OCI-LY3 (cell line): ENCODE measurements around the gene IGFLR1.

Experiments used
- H2AFZ ChIP-seq: fragments of 200-600, 300-600 bp; shearing (Covaris generic); 2 replicates; pipeline ENCODE4 v1.6.0; 2014; ENCODE audit warnings: antibody characterized with exemption, low read depth, low read length
- H3K27ac ChIP-seq: fragments of 200-600, 300-600 bp; sonication (generic); 2 replicates; pipeline ENCODE4 v1.5.1; 2014; ENCODE audit warnings: mild to moderate bottlenecking, low read length, moderate library complexity, mixed read lengths
- H3K27me3 ChIP-seq: fragments of 200-600, 300-600 bp; sonication (generic); 2 replicates; pipeline ENCODE4 v1.6.1; 2014; ENCODE audit warnings: low read depth, low read length, mixed read lengths
- H3K36me3 ChIP-seq: fragments of 200-600, 300-600 bp; sonication (generic); replicated peaks from 2 replicates; pipeline ENCODE3; 2014; ENCODE audit warnings: low read depth, low read length, mixed read lengths
- H3K4me1 ChIP-seq: fragments of 300-600, 200-600 bp; sonication (generic); 2 replicates; pipeline ENCODE4 v1.6.1; 2014; ENCODE audit warnings: low read length, mixed read lengths
- H3K4me2 ChIP-seq: fragments of 200-600, 300-600 bp; sonication (generic); 2 replicates; pipeline ENCODE4 v1.6.1; 2014; ENCODE audit warnings: low read length, mixed read lengths
- H3K4me3 ChIP-seq: fragments of 300-600, 200-600 bp; sonication (generic); 2 replicates; pipeline ENCODE4 v1.5.1; 2014; ENCODE audit warnings: antibody characterized with exemption, mild to moderate bottlenecking, low read length, moderate library complexity
- H3K79me2 ChIP-seq: fragments of 300-600, 200-600 bp; shearing (Covaris generic); 2 replicates; pipeline ENCODE4 v1.6.1; 2014; ENCODE audit warnings: mild to moderate bottlenecking, low read length, mixed read lengths
- H3K9ac ChIP-seq: fragments of 300-600, 200-600 bp; shearing (Covaris generic); 2 replicates; pipeline ENCODE4 v1.6.0; 2014; ENCODE audit warnings: mild to moderate bottlenecking, low read length, moderate library complexity
- H3K9me3 ChIP-seq: fragments of 200-600, 300-600 bp; shearing (Covaris generic); 2 replicates; pipeline ENCODE4 v1.6.1; 2014; ENCODE audit warnings: low read length, mixed read lengths; ENCODE audit not compliant: insufficient read depth
- H4K20me1 ChIP-seq: fragments of 200-600, 300-600 bp; sonication (generic); 2 replicates; pipeline ENCODE4 v1.6.1; 2016; ENCODE audit warnings: low read length, mixed read lengths; ENCODE audit not compliant: insufficient read depth
- EZH2phosphoT487 ChIP-seq: fragments of 200-600 bp; shearing (Covaris generic); IDR thresholded peaks from 2 replicates; pipeline ENCODE4 v1.6.1; 2018; ENCODE audit warnings: antibody characterized with exemption, mixed run types, low read depth
- TF ChIP-seq, protein P1 (sequence below): fragments of 200-600, 300-600 bp; sonication (generic); IDR thresholded peaks from 2 replicates; pipeline ENCODE4 v1.5.1; 2014; ENCODE audit warnings: antibody characterized with exemption, low read length, low read depth

The IGFLR1 gene

DNA sequence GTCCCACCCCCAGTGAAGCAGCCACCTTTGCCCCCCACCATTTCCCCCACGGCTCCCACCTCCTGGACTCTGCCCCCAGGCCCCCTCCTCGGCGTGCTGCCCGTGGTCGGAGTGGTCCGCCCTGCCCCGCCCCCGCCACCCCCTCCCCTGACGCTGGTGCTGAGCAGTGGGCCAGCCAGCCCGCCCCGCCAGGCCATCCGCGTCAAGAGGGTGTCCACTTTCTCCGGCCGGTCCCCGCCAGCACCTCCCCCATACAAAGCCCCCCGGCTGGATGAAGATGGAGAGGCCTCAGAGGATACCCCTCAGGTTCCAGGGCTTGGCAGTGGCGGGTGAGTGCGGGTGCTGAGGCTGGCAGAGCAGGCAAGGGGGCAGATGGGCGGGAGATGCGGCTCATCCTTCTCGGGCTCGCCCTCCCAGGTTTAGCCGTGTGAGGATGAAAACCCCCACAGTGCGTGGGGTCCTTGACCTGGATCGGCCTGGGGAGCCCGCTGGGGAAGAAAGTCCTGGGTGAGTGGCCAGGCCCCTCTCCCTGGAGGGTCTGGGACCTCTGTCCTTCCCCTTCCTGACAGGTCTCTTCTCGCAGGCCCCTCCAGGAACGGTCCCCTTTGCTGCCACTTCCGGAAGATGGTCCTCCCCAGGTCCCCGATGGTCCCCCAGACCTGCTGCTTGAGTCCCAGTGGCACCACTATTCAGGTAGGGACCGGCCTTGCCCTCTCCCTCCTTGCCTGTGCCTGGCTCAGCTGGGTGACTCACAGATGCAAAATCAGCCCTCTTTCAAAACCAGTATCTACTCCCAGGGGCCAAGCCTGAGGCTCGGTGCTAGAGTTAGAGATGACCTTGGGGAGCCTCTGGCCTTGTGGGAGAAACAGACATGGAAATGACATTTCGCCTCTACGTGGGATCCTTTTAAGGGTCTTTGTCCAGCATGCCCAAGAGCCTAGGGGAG lies 8.8 kb downstream of the IGFLR1 start:
- Histone ChIP-seq H3K9me3 (no peaks in the 10 kb centered on the region), H4K20me1 (no peaks in the 10 kb centered on the region; the same call in 1 of the 2 replicates), H2AFZ (no peak overlapping the region), H3K9ac (no peak overlapping the region), H3K4me3 (no peak overlapping the region), H3K79me2 (no peaks in the 10 kb centered on the region), H3K4me2 (no peak overlapping the region), H3K36me3 (peaks cover 67% of the 10 kb centered on the region), H3K4me1 (no peaks in the 10 kb centered on the region), H3K27me3 (no peaks in the 10 kb centered on the region), H3K27ac (no peak overlapping the region)
- TF ChIP-seq EZH2phosphoT487, result no peak

DNA sequence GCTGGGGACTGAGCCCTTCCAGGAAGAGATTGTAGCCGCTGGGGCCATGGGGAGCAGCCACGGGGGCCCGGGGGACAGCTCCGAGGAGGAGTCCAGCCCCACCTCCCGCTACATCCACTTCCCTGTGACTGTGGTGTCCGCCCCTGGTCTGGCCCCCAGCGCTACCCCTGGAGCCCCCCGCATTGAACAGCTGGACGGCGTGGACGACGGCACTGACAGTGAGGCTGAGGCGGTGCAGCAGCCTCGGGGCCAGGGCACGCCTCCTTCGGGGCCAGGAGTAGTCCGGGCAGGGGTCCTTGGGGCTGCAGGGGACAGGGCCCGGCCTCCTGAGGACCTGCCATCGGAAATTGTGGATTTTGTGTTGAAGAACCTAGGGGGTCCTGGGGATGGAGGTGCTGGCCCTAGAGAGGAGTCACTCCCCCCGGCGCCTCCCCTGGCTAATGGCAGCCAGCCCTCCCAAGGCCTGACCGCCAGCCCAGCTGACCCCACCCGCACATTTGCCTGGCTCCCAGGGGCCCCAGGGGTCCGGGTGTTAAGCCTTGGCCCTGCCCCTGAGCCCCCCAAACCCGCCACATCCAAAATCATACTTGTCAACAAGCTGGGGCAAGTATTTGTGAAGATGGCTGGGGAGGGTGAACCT lies 9.6 kb downstream of the IGFLR1 start:
- Histone ChIP-seq H3K27ac (no peak overlapping the region), H2AFZ (no peak overlapping the region), H3K4me3 (no peak overlapping the region), H3K36me3 (peaks cover 66% of the 10 kb centered on the region), H3K4me2 (no peak overlapping the region), H3K9ac (no peak overlapping the region), H3K27me3 (no peaks in the 10 kb centered on the region), H3K79me2 (no peaks in the 10 kb centered on the region), H4K20me1 (no peaks in the 10 kb centered on the region; the same call in 1 of the 2 replicates), H3K4me1 (no peaks in the 10 kb centered on the region), H3K9me3 (no peaks in the 10 kb centered on the region)
- TF ChIP-seq, protein P1, sequence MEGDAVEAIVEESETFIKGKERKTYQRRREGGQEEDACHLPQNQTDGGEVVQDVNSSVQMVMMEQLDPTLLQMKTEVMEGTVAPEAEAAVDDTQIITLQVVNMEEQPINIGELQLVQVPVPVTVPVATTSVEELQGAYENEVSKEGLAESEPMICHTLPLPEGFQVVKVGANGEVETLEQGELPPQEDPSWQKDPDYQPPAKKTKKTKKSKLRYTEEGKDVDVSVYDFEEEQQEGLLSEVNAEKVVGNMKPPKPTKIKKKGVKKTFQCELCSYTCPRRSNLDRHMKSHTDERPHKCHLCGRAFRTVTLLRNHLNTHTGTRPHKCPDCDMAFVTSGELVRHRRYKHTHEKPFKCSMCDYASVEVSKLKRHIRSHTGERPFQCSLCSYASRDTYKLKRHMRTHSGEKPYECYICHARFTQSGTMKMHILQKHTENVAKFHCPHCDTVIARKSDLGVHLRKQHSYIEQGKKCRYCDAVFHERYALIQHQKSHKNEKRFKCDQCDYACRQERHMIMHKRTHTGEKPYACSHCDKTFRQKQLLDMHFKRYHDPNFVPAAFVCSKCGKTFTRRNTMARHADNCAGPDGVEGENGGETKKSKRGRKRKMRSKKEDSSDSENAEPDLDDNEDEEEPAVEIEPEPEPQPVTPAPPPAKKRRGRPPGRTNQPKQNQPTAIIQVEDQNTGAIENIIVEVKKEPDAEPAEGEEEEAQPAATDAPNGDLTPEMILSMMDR, result no peak
- no peak for TF ChIP-seq EZH2phosphoT487

DNA sequence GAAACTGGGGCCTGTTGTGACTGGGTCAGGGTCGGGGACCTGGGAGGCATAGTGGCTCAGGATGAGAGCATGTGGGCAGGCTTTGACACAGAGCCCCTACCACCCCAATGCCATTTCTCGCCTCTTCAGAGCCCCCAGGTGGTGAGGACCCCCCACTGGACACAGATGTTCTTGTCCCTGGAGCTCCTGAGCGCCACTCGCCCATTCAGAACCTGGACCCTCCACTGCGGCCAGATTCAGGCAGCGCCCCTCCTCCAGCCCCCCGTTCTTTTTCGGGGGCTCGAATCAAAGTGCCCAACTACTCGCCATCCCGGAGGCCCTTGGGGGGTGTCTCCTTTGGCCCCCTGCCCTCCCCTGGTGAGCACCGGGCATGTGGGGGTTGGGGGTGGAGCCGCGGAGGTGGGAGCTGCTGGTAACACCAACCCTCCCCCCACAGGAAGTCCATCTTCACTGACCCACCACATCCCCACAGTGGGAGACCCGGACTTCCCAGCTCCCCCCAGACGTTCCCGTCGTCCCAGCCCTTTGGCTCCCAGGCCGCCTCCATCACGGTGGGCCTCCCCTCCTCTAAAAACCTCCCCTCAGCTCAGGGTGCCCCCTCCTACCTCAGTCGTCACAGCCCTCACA lies 10.4 kb downstream of the IGFLR1 start:
- H3K4me2 ChIP-seq, result no peak overlapping the region
- no peaks in the 10 kb centered on the region; the same call in 1 of the 2 replicates for H4K20me1 ChIP-seq
- H3K36me3 ChIP-seq, result peaks cover 68% of the 10 kb centered on the region

DNA sequence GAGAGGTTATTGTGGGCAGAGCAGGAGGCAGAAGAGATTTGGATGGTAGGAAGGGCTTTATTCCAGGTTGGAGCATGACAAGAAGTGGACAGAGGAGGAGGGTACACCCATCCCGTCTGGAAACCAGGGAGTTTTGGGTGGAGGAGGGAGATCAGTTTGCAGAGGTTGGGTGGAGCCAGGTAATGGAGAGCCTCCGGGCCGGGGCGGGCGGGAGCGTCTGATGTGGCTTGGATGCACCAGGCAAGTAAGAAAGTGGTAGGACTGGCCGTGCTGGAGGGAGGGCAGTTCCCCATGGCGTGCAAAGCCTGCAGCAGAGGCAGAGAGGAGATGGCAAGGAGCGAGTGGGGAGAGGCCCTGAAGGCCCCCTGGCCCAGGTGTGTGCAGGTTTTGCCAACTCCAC lies 10.9 kb downstream of the IGFLR1 start:
- H3K4me2 ChIP-seq, result no peak overlapping the region
- H3K79me2 ChIP-seq, result no peaks in the 10 kb centered on the region
- H4K20me1 ChIP-seq, result no peaks in the 10 kb centered on the region
- no peaks in the 10 kb centered on the region for H3K4me1 ChIP-seq
- H3K27me3 ChIP-seq, result no peaks in the 10 kb centered on the region
- H3K36me3 ChIP-seq, result peaks cover 68% of the 10 kb centered on the region
- no peak overlapping the region for H3K27ac ChIP-seq
- H3K9ac ChIP-seq, result no peak overlapping the region
- no peaks in the 10 kb centered on the region for H3K9me3 ChIP-seq
- no peak for TF ChIP-seq EZH2phosphoT487
- TF ChIP-seq, protein P1, result no peak
- no peak overlapping the region for H3K4me3 ChIP-seq
- no peak overlapping the region for H2AFZ ChIP-seq

More for the DNA sequence above, 10.4 kb downstream of the IGFLR1 start:
- Histone ChIP-seq H3K9ac (no peak overlapping the region), H3K9me3 (no peaks in the 10 kb centered on the region), H3K4me1 (no peaks in the 10 kb centered on the region), H3K4me3 (no peak overlapping the region), H3K27me3 (no peaks in the 10 kb centered on the region), H2AFZ (no peak overlapping the region), H3K27ac (no peak overlapping the region), H3K79me2 (no peaks in the 10 kb centered on the region)
- TF ChIP-seq, protein P1, result no peak
- TF ChIP-seq EZH2phosphoT487, result no peak
